ENCODE results near the gene MCC.

- TF ChIP-seq CTCF (IDR thresholded peaks at IDR 0.05; ENCODE audit: poor library complexity) (no peak), EZH2 (IDR thresholded peaks at IDR 0.05; ENCODE audit: borderline replicate concordance) (no peak)
These were observed 103.4 kb downstream of the MCC start for GRCh38 chr5:113384782-113385285.

Data from hepatocyte (in vitro differentiated cells).